Panc1 (cell line): Measurements from ENCODE around the gene POLR2F. TPM values are rescaled to one million over a fixed set of nuclear protein-coding genes. Genes with fewer than 3 reads are reported as not detected.

ENCODE experiments used
- ATAC-seq: fragments of 200-7000 bp; cut with Tn5 transposase; 2 replicates; pipeline ENCODE4 v1.9.1; 2020; ENCODE audit warnings: mild to moderate bottlenecking, moderate library complexity
- BruUV-seq: library from RNA; stranded (reverse); fragments of 400-500 nt; replicated peaks from 2 replicates; lab custom pipeline; 2021; lab: Mats Ljungman, UMichigan
- CTCF ChIA-PET: fragments of 300-600 bp; sonication (Branson Sonifier 250); formaldehyde crosslinking; loops from one replicate; lab custom pipeline; 2022; ENCODE audit warnings: antibody characterized with exemption; lab: Charles Lee
- POLR2A ChIA-PET: fragments of 300-600 bp; sonication (Branson Sonifier 250); formaldehyde crosslinking; loops from one replicate; lab custom pipeline; 2022; ENCODE audit warnings: antibody characterized with exemption; lab: Charles Lee
- DNase-seq: peaks from one replicate; pipeline ENCODE4 v3.0.0-alpha.2; 2010; ENCODE audit warnings: low read depth, low spot score
- H3K27ac ChIP-seq: 2 replicates; pipeline ENCODE4 v1.5.1; 2011; ENCODE audit warnings: mild to moderate bottlenecking, low read length, inconsistent platforms
- H3K27me3 ChIP-seq: fragments of 200-500 bp; sonication (Bioruptor generic); 2 replicates; pipeline ENCODE4 v1.6.0; 2014; ENCODE audit warnings: low read length, inconsistent platforms; ENCODE audit not compliant: control insufficient read depth, insufficient read depth
- H3K36me3 ChIP-seq: fragments of 200-500 bp; sonication (Bioruptor generic); 2 replicates; pipeline ENCODE4 v1.5.1; 2014; ENCODE audit warnings: inconsistent platforms, mild to moderate bottlenecking, low read length, moderate library complexity; ENCODE audit not compliant: control insufficient read depth, insufficient read depth
- H3K4me1 ChIP-seq: 2 replicates; pipeline ENCODE4 v1.5.1; 2011; ENCODE audit warnings: inconsistent platforms, mild to moderate bottlenecking, low read length, moderate library complexity; ENCODE audit not compliant: control insufficient read depth, insufficient read depth
- H3K4me3 ChIP-seq, 2 experiments: 2 replicates each; pipeline ENCODE4 v1.5.1; 2011 to 2012; ENCODE audit warnings: low read depth in 2 of 2, low read length in 2 of 2, mild to moderate bottlenecking in 2 of 2, inconsistent platforms in 1 of 2, moderate library complexity in 1 of 2
- H3K9me3 ChIP-seq: fragments of 200-500 bp; sonication (Bioruptor generic); 2 replicates; pipeline ENCODE4 v1.5.1; 2014; ENCODE audit warnings: low read depth, mild to moderate bottlenecking, inconsistent platforms, low read length, moderate library complexity; ENCODE audit not compliant: control insufficient read depth, insufficient read depth
- CTCF ChIP-seq: fragments of 450-650 bp; IDR thresholded peaks from 2 replicates; pipeline ENCODE4 v1.5.1; 2017; ENCODE audit warnings: mild to moderate bottlenecking
- POLR2AphosphoS5 ChIP-seq: IDR thresholded peaks from 2 replicates; pipeline ENCODE4 v1.6.1; 2012; ENCODE audit warnings: mild to moderate bottlenecking, low read depth, low read length, moderate library complexity
- REST ChIP-seq, 2 experiments: IDR thresholded peaks; 2 replicates each; pipeline ENCODE4 v1.6.1; 2011 to 2012; ENCODE audit warnings: low read depth in 2 of 2, control low read depth in 1 of 2, low read length in 1 of 2, mild to moderate bottlenecking in 1 of 2, moderate library complexity in 1 of 2; ENCODE audit not compliant: insufficient read depth in 1 of 2
- SIN3A ChIP-seq: IDR thresholded peaks from 2 replicates; pipeline ENCODE4 v1.6.1; 2012; ENCODE audit warnings: low read depth, mild to moderate bottlenecking, low read length, moderate library complexity, borderline replicate concordance; ENCODE audit not compliant: insufficient read depth
- TCF7L2 ChIP-seq: IDR thresholded peaks from 2 replicates; pipeline ENCODE4 v1.6.1; 2011; ENCODE audit warnings: mild to moderate bottlenecking, low read depth, low read length, inconsistent platforms
- in situ Hi-C: cut with HindIII; loops from 2 replicates; pipeline ENCODE4 v1.10.0; 2016; ENCODE audit warnings: low sequenced_read_pairs, low pct_unique_long_range_greater_than_20kb
- intact Hi-C: fragments of 100-400 bp; cut with micrococcal nuclease; formaldehyde crosslinking; loops from one replicate; pipeline ENCODE4 v1.10.0; 2022; ENCODE audit not compliant: unreplicated experiment
- total RNA-seq: library from RNA; stranded (reverse); gene quantifications from one replicate; pipeline ENCODE4 v1.2.1, GENCODE V29; 2021; ENCODE audit not compliant: unreplicated experiment

The POLR2F gene
- total RNA-seq, 1 experiment from 2014 or later, result 89.7 TPM

GRCh38 chr22:37922191-37922590 is 31.3 kb upstream of the POLR2F start:
- TF ChIP-seq POLR2AphosphoS5 (no peak), CTCF (no peak)
- no peaks in the 10 kb centered on the region for H3K36me3 ChIP-seq
- DNase-seq (no peak), ATAC-seq (no peak)
- ChIA-PET POLR2A (no interaction called here), CTCF (no interaction called here)
- BruUV-seq, result no TSS peak
- no peaks in the 10 kb centered on the region for H3K27me3 ChIP-seq
- in situ Hi-C loops (no loop called here), intact Hi-C loops (no loop called here)
- H3K9me3 ChIP-seq, result no peaks in the 10 kb centered on the region
- H3K4me1 ChIP-seq, result no peaks in the 10 kb centered on the region
- no peak overlapping the region for H3K4me3 ChIP-seq
- no peak overlapping the region for H3K27ac ChIP-seq

GRCh38 chr22:37923927-37924326 is 29.6 kb upstream of the POLR2F start:
- no peak for TF ChIP-seq REST (IDR thresholded peaks at IDR 0.05; ENCODE audit: insufficient read depth in 1 of 2, low read depth in 2 of 2, low read length in 1 of 2)
- no peak for TF ChIP-seq SIN3A
- no peak for TF ChIP-seq POLR2AphosphoS5
- no peak for TF ChIP-seq CTCF
- no peak for TF ChIP-seq TCF7L2
- intact Hi-C loops (no loop called here), in situ Hi-C loops (no loop called here)
- no TSS peak for BruUV-seq
- no peak for ATAC-seq
- Histone ChIP-seq H3K27me3 (no peaks in the 10 kb centered on the region), H3K36me3 (no peaks in the 10 kb centered on the region), H3K9me3 (no peaks in the 10 kb centered on the region), H3K27ac (no peak overlapping the region), H3K4me3 (no peak overlapping the region), H3K4me1 (no peaks in the 10 kb centered on the region)
- DNase-seq, result no peak
- POLR2A ChIA-PET, result no interaction called here
- CTCF ChIA-PET, result no interaction called here
